K562 (cell line): ENCODE data around the gene USP24.

ENCODE experiments used
- CCAR2 ChIP-seq: fragments of 200-400 bp; formaldehyde crosslinking; IDR thresholded peaks from 2 replicates; pipeline ENCODE4 v1.6.1; 2017; ENCODE audit warnings: mild to moderate bottlenecking, low read depth, low read length
- EZH2 ChIP-seq: IDR thresholded peaks from 2 replicates; pipeline ENCODE4 v1.6.1; 2012; ENCODE audit warnings: low read depth, mild to moderate bottlenecking, inconsistent platforms, low read length, borderline replicate concordance
- JUN ChIP-seq, 2 experiments: sonication (generic) in 1 of 2; formaldehyde crosslinking in 1 of 2; IDR thresholded peaks; 2 replicates each; pipeline versions ENCODE4 v1.6.1 to v1.8.0; 2012 to 2022; ENCODE audit warnings: borderline replicate concordance in 2 of 2, mild to moderate bottlenecking in 2 of 2, improper control_type of control experiment in 1 of 2, low read depth in 1 of 2, low read length in 1 of 2, missing genetic modification reagents in 1 of 2
- JUND ChIP-seq, 2 experiments: IDR thresholded peaks; 2 replicates in 1 of 2; 3 replicates in 1 of 2; pipeline ENCODE4 v1.6.1; 2011; ENCODE audit warnings: borderline replicate concordance in 2 of 2, low read depth in 2 of 2, low read length in 2 of 2, improper control_type of control experiment in 1 of 2, missing biosample characterization in 1 of 2, missing genetic modification characterization in 1 of 2, missing genetic modification reagents in 1 of 2
- KAT7 ChIP-seq: sonication (generic); formaldehyde crosslinking; IDR thresholded peaks from 2 replicates; pipeline ENCODE4 v1.8.0; 2022; ENCODE audit warnings: missing genetic modification reagents, mild to moderate bottlenecking, borderline replicate concordance
- KLF13 ChIP-seq: fragments of 450-650 bp; IDR thresholded peaks from 2 replicates; pipeline ENCODE4 v1.6.1; 2016; ENCODE audit warnings: missing genetic modification characterization, low read depth, mild to moderate bottlenecking, missing compliant biosample characterization, moderate library complexity, borderline replicate concordance
- PHF21A ChIP-seq: fragments of 450-650 bp; IDR thresholded peaks from 2 replicates; pipeline ENCODE4 v1.6.1; 2017; ENCODE audit warnings: low read depth, borderline replicate concordance
- TF ChIP-seq, protein P1 (sequence below), 3 experiments: IDR thresholded peaks in 2 of 3; conservative IDR thresholded peaks in 1 of 3; 2 replicates each; pipeline ENCODE4 v1.5.1; 2011 to 2012; ENCODE audit warnings: low read length in 3 of 3, mild to moderate bottlenecking in 3 of 3, control low read depth in 2 of 3, improper control_type of control experiment in 1 of 3, inconsistent platforms in 1 of 3, low read depth in 1 of 3, mixed read lengths in 1 of 3, moderate library complexity in 1 of 3; ENCODE audit not compliant: insufficient read depth in 2 of 3
- TF ChIP-seq, protein P2 (sequence below): fragments of 450-650 bp; IDR thresholded peaks from 2 replicates; pipeline ENCODE4 v1.7.1; 2018; ENCODE audit warnings: mild to moderate bottlenecking, low read depth; ENCODE audit not compliant: partially characterized antibody

DNA sequence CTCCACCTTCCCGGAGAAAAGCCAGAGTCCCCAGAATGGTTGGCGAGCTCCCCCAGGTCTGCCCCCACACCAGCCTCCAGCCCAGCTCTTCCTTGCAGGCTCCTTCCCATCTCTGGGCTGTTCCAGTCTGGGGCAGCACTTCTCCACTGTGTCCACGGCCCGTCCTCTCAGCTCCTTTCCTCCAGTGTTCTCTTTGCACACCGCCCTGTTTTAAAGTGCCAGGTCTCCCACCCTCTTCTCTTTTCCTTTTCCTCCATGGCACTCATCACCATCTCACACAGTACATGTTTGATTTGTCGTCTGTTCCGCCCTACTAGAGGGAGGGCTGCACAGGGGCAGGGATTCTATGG lies 181.9 kb downstream of the USP24 start:
- TF ChIP-seq CCAR2, result no peak
- TF ChIP-seq, protein P1, sequence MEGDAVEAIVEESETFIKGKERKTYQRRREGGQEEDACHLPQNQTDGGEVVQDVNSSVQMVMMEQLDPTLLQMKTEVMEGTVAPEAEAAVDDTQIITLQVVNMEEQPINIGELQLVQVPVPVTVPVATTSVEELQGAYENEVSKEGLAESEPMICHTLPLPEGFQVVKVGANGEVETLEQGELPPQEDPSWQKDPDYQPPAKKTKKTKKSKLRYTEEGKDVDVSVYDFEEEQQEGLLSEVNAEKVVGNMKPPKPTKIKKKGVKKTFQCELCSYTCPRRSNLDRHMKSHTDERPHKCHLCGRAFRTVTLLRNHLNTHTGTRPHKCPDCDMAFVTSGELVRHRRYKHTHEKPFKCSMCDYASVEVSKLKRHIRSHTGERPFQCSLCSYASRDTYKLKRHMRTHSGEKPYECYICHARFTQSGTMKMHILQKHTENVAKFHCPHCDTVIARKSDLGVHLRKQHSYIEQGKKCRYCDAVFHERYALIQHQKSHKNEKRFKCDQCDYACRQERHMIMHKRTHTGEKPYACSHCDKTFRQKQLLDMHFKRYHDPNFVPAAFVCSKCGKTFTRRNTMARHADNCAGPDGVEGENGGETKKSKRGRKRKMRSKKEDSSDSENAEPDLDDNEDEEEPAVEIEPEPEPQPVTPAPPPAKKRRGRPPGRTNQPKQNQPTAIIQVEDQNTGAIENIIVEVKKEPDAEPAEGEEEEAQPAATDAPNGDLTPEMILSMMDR (IDR thresholded peaks at IDR 0.05 in 2 of 3, conservative IDR thresholded peaks at IDR 0.05 in 1 of 3; ENCODE audit: insufficient read depth in 2 of 3, low read depth in 1 of 3, low read length in 3 of 3), result no peak
- no peak for TF ChIP-seq JUND (IDR thresholded peaks at IDR 0.05; ENCODE audit: borderline replicate concordance, low read depth, low read length)
- TF ChIP-seq JUND (tag; IDR thresholded peaks at IDR 0.05; ENCODE audit: borderline replicate concordance, low read depth, low read length), result no peak
- no peak for TF ChIP-seq EZH2
- no peak for TF ChIP-seq KAT7 (CRISPR knock-in tag)
- TF ChIP-seq KLF13 (tag), result no peak
- TF ChIP-seq JUN (IDR thresholded peaks at IDR 0.05; ENCODE audit: borderline replicate concordance, low read depth, low read length), result no peak
- TF ChIP-seq JUN (CRISPR knock-in tag; IDR thresholded peaks at IDR 0.05; ENCODE audit: borderline replicate concordance), result no peak
- TF ChIP-seq, protein P2, sequence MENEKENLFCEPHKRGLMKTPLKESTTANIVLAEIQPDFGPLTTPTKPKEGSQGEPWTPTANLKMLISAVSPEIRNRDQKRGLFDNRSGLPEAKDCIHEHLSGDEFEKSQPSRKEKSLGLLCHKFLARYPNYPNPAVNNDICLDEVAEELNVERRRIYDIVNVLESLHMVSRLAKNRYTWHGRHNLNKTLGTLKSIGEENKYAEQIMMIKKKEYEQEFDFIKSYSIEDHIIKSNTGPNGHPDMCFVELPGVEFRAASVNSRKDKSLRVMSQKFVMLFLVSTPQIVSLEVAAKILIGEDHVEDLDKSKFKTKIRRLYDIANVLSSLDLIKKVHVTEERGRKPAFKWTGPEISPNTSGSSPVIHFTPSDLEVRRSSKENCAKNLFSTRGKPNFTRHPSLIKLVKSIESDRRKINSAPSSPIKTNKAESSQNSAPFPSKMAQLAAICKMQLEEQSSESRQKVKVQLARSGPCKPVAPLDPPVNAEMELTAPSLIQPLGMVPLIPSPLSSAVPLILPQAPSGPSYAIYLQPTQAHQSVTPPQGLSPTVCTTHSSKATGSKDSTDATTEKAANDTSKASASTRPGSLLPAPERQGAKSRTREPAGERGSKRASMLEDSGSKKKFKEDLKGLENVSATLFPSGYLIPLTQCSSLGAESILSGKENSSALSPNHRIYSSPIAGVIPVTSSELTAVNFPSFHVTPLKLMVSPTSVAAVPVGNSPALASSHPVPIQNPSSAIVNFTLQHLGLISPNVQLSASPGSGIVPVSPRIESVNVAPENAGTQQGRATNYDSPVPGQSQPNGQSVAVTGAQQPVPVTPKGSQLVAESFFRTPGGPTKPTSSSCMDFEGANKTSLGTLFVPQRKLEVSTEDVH, result no peak
- no peak for TF ChIP-seq PHF21A
